Stimulated activated CD4-positive, alpha-beta T cell treated with anti-CD3 and anti-CD28 coated beads, Interleukin-1b, Interleukin-23, amount 100 ng/mL, for 1 hour (primary cell): ENCODE measurements around the gene FOSB.
"Not testable (repeated sequence)": the region's sequence is repeated elsewhere in the genome, so short reads cannot be mapped to it uniquely, and the experiment has no call there.

Source experiments
- DNase-seq, 2 donors: peaks; one replicate each; pipeline ENCODE4 v3.0.0-alpha.2; 2020; ENCODE audit warnings: low read depth in 2 of 2

The FOSB gene

GRCh38 chr19:45467456-45468158 lies at the start of gene FOSB:
TSS of gene FOSB (plus strand) at chr19:45467996. CDS start at chr19:45468587, 591 bp downstream.
- peak; percentile 84 to 92 for DNase-seq

DNA sequence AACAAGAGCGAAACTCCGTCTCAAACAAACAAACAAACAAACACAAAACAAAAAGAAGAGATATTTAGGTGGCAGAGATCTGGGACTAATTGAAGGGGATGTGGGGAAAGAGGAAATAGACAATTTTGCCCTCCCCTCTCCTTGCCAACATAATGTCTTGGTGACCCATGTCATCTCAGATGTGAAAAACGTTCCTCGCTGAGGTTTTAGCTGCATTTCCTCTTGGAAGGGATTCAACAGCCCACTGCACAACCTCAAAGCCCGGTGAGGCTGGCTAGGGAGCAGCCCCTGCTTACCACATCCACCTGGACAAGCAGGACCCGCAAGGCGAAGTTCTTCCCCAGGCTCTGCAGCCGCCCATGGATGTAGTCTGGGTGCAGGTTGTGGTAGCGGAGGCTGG lies 49.0 kb upstream of the FOSB start:
- DNase-seq, result no peak

GRCh38 chr19:45419396-45419795 lies 48.4 kb upstream of the FOSB start:
- DNase-seq, result no peak

- no peak for DNase-seq
Measured at GRCh38 chr19:45419895-45420294, 47.9 kb upstream of the FOSB start.

- DNase-seq, result no peak
Measured at GRCh38 chr19:45420356-45420755, 47.4 kb upstream of the FOSB start.

DNA sequence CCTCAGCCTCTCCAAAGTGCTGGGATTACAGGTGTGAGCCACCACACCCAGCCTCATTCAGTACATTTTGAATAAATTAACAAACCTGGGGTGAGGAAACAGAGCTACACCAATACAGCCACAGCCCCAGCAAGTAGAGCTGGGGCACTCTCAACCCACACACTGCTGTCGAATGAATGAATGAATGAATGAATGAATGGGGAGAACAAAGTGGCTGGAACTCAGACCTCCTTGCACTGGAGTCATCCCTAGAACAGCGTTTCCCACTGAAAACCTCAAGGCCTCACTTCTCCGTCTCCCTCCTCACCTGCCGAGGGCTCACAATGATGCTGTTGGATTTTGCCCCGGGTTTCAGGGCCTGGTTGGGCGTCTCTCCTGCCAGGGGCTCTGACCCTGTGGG lies 46.9 kb upstream of the FOSB start:
- DNase-seq, result no peak

GRCh38 chr19:45421947-45422498 lies 45.8 kb upstream of the FOSB start:
- no peak for DNase-seq

- DNase-seq, result no peak
Measured at GRCh38 chr19:45423033-45423588, 44.7 kb upstream of the FOSB start.

DNA sequence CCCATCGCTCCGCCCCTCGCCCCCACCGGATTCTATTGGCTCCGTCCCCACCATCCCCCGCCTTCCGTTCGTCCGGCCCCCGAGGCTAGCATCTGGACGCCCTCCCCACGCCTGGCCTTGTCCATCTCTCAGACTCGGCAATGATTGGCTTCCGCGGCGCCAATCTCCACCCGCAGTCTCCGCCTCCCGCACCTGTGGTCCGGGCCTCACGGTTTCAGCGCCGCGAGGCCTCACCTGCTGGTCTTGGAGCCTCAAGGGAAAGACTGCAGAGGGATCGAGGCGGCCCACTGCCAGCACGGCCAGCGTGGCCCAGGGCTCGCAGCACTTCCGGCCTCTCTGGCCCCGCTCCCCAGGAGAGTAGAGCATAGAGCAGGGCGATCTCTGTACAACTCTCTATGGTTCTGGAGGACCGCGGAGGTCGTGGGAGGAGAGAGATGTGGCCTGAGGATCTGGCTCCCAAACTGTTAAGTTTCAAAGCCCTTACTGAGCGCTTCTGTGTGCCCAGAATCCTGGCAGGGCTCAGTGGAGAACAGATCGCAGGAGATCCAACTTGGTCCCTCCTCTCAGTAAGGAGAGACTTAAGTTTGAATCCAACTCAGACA lies 44.1 kb upstream of the FOSB start, which contains the start of gene ERCC1:
Gene ERCC1, minus strand, starts transcription at position 329 of the 602 bp plus-strand sequence. CDS start 543 bp downstream, outside the sequence.
- peak in 1 of 2 donors; percentile 67 for DNase-seq

DNA sequence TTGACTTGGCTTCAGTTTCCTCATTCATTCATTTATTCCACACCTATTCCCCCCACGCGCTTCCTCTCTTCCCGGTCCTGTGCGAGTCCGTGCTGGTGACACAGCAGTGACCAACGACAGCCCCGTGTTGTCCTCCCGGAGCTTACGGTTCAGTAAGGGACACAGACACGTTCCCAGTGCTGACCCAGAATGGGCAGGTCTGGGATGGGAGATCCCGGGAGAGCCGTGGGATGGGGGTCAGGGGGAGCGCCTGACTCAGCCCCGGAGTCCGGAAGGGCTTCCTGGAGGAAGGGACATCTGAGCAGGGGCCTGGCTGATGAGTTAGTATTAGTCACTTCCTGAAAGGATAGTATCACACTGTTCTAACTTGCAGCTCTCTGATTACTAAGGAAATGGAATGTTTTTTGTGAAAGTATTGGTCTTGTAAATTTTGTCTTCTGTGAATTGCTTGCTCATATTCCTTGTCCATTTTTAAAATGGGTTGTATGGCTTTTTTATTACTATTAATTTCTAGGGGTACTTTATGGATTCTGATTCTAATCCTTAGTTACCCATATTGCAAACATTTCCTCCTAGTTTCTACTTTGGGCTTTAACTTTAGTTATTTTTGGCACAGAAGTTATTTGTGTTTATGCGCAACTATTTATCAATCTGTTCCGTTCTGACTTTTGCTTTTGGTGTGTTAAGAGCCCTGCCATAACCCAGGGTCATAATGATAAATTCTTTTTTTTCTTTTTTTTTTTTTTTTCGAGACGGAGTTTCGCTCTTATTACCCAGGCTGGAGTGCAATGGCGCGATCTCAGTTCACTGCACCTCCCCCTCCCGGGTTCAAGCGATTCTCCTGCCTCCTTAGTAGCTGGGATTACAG lies 43.4 kb upstream of the FOSB start:
- DNase-seq, result no peak

DNA sequence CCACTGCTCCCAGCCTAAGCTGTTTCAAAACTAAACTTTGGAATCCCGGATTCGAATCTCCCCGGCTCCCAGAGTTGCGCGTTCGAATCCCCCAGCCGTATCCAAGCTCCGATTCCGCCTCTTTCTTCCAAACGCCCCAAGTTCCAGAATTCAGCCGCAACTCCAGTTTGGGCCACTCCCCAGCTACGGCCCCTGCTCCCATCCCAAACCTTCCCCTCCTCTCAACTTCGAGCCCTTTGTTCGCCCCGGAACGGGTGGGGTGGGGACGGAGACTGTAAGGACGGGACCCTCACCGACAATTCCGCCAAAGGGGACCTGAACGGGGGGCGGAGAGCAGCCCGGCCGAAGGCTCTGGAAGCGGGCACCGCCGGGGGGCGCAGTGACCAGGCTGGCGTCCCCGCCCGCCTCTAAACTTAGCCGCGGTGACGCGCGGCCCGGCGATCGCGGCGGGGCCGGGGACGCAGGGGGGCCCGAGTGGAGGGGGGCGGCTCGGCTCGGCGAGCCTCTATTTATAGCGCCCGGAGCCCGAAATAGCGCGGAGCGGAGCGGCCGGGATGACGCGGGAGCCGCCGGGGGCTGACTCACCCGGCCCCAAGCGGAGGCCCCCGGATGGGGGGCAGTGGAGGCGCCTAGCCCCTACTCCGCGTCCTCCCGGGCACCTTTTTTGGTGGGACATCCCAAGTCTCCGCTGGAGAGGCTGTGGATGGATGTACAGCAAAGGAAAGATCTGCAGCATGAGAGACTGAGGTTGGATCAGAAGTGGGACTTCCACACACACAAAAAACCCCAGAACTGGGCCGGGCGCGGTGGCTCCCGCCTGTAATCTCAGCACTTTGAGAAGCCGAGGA lies 39.2 kb upstream of the FOSB start:
- no peak for DNase-seq

- DNase-seq, result not testable (repeated sequence)
Measured at GRCh38 chr19:45429896-45430295, 37.9 kb upstream of the FOSB start.

DNA sequence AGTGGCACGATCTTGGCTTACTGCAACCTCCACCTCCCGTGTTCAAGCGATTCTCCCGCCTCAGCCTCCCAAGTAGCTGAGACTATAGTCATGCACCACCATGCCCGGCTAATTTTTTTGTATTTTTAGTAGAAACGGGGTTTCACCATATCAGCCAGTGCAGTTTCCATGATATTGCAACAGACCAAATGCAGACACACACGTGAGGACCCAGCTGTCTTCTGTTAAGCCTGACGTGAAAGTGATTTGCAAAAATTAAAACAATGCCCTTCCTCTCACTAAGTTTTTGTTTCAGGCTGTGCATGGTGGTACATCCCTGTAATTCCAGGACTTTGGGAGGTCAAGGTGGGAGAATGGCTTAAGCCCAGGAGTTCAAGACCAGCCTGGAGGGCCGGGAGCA lies 36.8 kb upstream of the FOSB start:
- DNase-seq, result not testable (repeated sequence)

GRCh38 chr19:45432543-45432942 lies 35.3 kb upstream of the FOSB start:
- DNase-seq, result not testable (repeated sequence)

DNA sequence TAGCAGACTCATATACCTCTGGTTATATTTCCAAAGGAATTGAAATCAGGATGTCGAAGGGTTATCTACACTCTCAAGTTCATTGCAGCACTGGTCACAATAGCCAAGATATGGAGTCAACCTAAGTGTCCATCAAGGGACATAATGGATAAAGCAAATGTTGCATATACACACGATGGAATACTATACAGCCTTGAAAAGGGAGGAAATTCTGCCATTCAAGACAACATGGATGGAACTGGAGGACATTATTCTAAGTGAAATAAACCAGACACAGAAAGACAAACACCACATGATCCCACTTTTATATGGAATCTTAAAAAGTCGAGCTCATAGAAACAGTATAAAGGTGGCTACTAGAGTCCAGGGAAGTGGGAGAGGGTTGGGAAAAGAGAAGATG lies 30.5 kb upstream of the FOSB start:
- DNase-seq, result no peak

- DNase-seq, result no peak
Measured at GRCh38 chr19:45439190-45439568, 28.6 kb upstream of the FOSB start.

DNA sequence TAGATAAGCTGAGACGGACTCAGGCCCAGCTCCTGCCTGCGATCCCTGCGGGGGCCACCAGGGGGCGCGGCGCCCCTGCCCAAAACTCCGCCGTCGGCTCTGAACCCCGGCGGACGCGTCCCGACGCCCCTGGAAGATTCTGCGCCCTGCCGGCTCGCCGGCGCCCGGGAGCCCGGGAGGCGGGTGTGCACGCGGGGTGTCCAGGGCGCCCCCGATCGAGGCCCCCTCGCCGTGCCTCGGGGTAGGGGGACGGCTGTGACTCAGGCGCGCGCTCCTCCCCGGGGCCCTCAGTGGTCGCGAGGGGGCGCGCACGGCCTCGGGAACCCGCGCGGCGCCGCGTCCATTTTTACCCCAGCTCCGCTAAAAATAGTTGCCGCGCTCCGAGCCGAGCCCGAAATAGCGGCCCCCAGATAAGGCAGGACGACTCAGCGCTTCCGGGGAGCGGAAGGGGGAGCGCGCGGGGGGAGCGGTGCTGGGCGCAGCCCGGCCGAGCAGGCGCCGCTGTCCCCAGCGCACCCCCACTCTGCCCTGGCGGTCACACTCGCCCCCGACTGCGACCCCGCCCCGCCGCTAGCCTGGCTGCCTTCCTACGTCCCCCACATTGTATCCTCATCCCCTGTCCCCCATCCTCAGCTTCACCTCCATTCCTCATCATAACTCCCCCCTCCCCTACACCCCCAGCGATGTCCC lies 28.1 kb upstream of the FOSB start:
- peak; percentile 70 to 74 for DNase-seq

GRCh38 chr19:45440259-45440638 lies 27.5 kb upstream of the FOSB start:
- no peak for DNase-seq

DNA sequence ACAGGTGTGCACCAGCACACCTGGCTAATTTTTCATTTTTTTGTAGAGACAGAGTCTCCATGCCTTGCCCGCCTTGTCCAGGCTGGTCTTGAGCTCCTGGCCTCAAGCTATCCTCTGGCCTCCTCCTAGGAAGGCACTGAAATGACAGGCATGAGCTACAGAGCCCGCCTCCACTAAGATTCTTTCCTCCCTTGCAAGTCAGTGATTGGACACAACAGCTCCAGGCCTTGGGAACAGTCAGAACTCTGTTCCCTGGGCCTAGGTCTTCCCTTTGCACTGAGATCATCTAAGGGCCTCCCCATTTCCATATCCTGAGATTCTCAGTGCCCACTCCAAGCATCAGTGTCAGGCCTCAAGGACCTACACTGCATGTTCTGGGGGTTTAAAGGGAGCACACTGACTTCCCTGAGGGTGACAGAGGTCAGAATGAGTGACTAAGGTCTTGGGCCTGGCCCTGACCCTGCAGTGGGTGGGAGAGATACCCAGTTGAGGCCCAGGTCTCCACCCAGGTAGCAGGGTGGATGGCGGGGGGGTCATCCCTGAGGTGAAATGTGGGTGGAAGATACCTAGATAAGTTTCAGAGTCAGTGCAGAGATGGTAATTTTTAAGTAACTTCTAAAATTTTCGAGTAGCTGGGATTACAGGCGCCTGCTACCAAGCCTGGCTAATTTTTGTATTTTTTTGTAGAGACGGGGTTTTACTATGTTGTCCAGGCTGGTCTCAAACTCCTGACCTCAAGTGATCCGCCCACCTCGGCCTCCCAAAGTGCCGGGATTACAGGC lies 26.7 kb upstream of the FOSB start:
- DNase-seq, result no peak

- DNase-seq, result no peak
Measured at GRCh38 chr19:45442408-45442777, 25.4 kb upstream of the FOSB start.
